ENCODE measurements around the gene BRCC3.
A peak's percentile ranks its signal among the peaks of the same experiment; 100 is the strongest.

BRCC3 gene

DNA sequence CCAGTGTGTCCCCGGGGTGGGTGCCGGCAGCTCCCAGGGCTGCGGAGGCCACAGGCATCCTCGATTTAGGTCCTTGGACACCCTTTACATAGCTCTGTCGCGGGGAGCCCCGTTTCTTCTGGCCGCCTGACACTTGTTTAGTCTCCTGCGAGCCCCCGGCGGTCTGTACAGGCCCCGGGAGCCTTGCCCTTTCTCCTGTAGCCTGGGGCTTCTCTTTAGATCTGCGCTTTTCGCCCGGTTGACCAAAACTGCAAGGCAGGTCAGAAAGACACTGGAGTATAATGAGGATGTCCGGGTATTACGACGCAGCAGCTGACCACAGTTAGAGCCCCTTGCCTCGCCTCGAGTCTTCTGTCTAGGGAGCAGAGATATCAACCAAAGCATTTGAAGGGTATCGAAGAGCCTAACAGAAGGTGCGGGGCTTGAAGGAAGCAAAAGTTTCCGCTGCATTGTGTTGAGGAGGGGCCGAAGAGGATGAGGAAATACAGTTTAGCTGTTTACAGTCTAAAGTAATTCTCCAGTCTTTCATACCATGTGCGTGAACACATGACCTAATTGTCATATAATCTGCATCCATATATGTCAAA lies 479 bp downstream of the BRCC3 start:
- Mint-ChIP-seq H3K4me1 (peaks cover 29% of the 10 kb centered on the region), H3K36me3 (peaks cover 17% of the 10 kb centered on the region)
- no peak for DNase-seq (ENCODE audit: low spot score in 2 of 2)

DNA sequence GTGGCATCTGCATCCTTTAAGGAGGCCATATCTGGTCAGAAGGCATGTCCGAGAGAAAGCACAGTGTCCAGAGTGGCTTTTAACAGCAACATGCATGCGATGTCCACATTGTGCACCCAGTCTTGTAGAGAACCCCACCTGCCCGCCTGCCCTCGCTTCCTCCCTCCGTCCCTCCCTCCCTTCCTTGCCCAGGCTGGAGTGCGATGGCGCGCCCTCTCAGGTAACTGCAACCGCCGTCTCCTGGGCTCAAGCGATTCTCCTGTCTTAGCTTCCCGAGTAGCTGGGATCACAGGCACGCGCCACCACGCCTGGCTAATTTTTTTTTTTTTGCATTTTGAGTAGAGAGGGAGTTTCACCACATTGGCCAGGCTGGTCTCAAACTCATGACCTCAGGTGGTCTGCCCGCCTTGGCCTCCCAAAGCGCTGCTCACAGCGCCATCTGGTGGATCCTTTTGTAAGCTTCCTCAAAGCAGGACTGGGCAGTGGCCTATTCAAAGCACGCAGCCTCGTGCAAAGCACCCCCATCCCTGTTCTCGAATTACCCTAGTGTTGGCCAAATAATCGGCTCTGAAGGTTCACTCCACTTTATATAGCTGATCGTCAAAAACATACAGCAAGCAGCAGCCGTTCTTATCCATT lies 15.0 kb downstream of the BRCC3 start:
- Mint-ChIP-seq H3K27ac (no peak overlapping the region), H3K4me1 (peaks cover 2% of the 10 kb centered on the region), H3K27me3 (no peaks in the 10 kb centered on the region), H3K36me3 (peaks cover 9% of the 10 kb centered on the region), H3K4me3 (no peak overlapping the region), H3K9me3 (no peaks in the 10 kb centered on the region)
- ATAC-seq (ENCODE audit: low read depth): peak; percentile 52
- peak; percentile 20 to 34 for DNase-seq (ENCODE audit: low spot score in 2 of 2)

More for the DNA sequence above, 479 bp downstream of the BRCC3 start:
- H3K4me3 Mint-ChIP-seq: peak overlapping the region; percentile 90
- no peaks in the 10 kb centered on the region for H3K27me3 Mint-ChIP-seq
- no peak for ATAC-seq (ENCODE audit: low read depth)
- H3K9me3 Mint-ChIP-seq: no peaks in the 10 kb centered on the region
- H3K27ac Mint-ChIP-seq: peak overlapping the region; percentile 93

DNA sequence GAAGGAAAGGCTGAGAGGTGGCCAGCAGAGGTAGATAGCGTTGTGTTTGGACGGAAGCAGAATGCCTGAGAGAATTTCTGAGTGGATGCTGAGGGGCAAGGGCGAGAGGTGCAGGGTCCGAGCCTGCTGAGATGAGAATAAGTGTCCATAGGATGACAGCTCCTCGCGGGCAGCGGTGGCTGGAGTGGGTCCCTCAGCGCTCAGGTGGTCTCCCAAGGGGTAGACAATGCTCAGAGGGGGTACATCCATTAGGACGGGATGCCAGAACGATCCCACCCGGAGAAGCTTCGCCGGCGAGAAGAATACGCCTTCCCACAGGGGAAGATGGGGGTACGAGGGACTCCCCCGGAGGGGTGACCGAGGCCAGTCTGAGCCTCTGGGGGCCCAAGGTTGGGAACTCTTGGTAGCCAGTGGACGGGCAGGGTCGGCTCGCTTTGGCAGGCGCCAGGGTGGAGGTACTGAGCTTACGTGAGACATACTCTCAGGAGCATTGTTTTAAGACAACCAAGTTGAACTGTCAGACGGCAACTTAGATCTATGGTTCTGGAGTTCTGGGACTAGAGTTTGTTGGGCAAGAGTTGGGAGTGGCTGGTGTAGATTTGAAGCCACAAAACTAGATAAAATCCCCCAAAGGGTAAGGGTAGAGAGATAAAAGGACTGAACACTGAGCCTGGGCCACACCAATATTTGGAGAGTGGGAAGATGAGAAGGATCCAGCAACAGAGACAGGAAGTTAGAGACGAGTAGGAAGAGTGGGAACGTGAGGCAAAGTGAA lies 15.8 kb downstream of the BRCC3 start:
- no peak overlapping the region for H3K27ac Mint-ChIP-seq
- DNase-seq (ENCODE audit: low spot score in 2 of 2) (no peak), ATAC-seq (ENCODE audit: low read depth) (no peak)
- no peak overlapping the region for H3K4me3 Mint-ChIP-seq
- H3K9me3 Mint-ChIP-seq: no peaks in the 10 kb centered on the region
- H3K27me3 Mint-ChIP-seq: no peaks in the 10 kb centered on the region
- H3K4me1 Mint-ChIP-seq: peaks cover 2% of the 10 kb centered on the region
- H3K36me3 Mint-ChIP-seq: peaks cover 9% of the 10 kb centered on the region

DNA sequence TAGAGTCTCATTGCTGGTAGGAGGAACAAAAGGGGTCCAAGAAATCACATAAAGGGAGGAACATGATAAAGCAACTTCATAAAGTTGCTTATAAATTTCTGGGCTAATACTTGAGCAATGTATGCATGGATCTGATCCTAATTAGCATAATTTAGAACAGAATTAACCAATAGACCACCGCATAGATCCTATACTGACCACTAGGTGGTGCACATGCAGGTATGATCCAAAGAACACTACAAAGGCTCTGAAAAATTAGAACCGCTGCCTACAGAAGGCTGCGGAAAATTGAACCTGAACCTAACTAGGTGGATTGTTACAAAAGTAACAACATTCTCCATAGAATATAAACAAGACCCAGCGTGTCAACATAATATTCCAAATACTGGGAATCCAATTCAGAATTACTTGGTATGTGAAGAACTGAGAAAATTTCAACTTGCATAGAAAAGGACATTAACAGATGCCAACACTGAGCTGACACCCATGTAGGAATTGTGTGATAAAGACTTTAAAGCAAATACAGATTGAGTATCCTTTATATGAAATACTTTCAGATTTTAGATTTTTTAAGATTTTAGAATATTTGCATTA lies 23.3 kb downstream of the BRCC3 start:
- Mint-ChIP-seq H3K9me3 (no peaks in the 10 kb centered on the region), H3K27ac (no peak overlapping the region), H3K27me3 (no peaks in the 10 kb centered on the region), H3K4me3 (no peak overlapping the region), H3K4me1 (no peaks in the 10 kb centered on the region), H3K36me3 (peaks cover 10% of the 10 kb centered on the region)
- peak in 1 of 2 donors; percentile 4 for DNase-seq (ENCODE audit: low spot score in 2 of 2)
- peak; percentile 63 for ATAC-seq (ENCODE audit: low read depth)

DNA sequence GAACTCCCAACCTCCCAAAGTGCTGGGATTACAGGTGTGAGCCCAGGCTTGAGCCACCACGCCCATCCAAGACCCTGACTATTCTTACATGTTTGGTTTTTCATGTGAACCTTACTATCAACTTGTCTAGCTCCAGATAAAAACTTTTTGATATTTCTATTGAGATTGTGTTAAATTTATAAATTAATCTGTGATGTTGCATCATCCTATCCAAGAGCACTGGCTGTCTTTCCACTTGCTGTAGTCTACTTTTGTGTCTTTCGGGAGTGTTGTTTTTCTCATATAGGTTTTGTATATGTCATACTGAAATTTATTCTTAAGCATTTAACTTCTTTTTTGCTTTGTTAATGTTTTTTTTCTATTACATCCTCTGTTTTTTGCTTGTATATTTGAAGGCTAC lies 34.6 kb downstream of the BRCC3 start:
- DNase-seq (ENCODE audit: low spot score in 2 of 2) (no peak), ATAC-seq (ENCODE audit: low read depth) (no peak)
- no peak overlapping the region for H3K4me3 Mint-ChIP-seq
- H3K4me1 Mint-ChIP-seq: no peaks in the 10 kb centered on the region
- H3K27ac Mint-ChIP-seq: no peak overlapping the region
- H3K9me3 Mint-ChIP-seq: no peaks in the 10 kb centered on the region
- H3K27me3 Mint-ChIP-seq: no peaks in the 10 kb centered on the region
- peaks cover 8% of the 10 kb centered on the region for H3K36me3 Mint-ChIP-seq

DNA sequence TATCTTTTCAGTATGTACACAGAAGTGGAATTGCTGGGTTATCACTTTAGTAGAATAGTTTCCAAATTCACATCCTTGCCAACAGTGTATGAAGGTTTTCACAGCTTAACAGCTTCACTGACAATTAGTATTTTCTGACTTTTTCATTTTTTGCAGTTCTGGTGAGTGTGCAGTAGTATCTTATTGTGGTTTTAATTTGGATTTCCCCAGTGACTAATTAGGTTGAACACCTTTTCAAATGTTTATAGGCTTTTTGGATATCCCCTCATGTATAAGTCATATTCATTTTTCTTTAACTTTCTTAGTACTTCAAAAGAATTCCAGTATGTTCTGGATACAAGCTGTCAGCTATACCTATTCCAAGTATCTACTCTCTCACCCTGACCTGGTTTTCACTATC lies 37.1 kb downstream of the BRCC3 start:
- ATAC-seq (ENCODE audit: low read depth) (no peak), DNase-seq (ENCODE audit: low spot score in 2 of 2) (no peak)
- Mint-ChIP-seq H3K4me3 (no peak overlapping the region), H3K27me3 (no peaks in the 10 kb centered on the region), H3K4me1 (no peaks in the 10 kb centered on the region), H3K9me3 (no peaks in the 10 kb centered on the region), H3K36me3 (peaks cover 9% of the 10 kb centered on the region), H3K27ac (no peak overlapping the region)

DNA sequence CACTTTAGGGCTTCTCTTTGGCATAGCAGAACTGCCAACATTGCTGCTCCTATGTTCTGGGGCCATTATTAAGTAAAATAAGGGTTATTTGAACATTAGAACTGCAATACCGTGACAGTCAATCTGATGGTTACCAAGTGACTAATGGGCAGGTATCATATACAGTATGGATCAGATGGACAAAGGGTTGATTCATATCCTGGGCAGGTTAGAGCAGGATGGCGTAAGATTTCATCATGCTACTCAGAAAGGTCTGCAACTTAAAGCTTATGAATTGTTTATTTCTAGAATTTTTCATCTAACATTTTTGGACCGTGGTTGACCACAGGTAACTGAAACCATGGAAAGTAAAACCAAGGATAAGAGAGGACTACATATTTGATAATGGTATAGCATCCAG lies 40.9 kb downstream of the BRCC3 start:
- H3K27me3 Mint-ChIP-seq: no peaks in the 10 kb centered on the region
- H3K27ac Mint-ChIP-seq: no peak overlapping the region
- H3K36me3 Mint-ChIP-seq: peaks cover 13% of the 10 kb centered on the region
- no peaks in the 10 kb centered on the region for H3K9me3 Mint-ChIP-seq
- ATAC-seq (ENCODE audit: low read depth) (no peak), DNase-seq (ENCODE audit: low spot score in 2 of 2) (no peak)
- H3K4me1 Mint-ChIP-seq: no peaks in the 10 kb centered on the region
- no peak overlapping the region for H3K4me3 Mint-ChIP-seq

DNA sequence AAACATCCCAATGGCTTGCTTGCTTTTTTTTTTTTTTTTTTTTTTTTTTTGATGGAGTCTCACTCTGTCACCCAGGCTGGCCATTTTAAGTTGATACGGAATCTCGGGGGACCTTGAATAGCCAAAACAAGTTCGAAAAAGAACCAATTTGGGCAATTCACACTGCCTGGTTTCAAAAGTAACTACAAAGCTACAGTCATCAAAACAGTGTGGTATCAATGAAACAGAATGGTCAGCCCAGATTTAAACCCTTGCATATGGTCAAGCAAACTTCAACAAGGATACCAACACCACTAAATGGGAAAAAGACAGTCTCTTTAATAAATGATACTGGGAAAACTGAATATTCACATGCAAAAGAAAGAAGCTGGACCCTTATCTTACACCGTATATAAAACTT lies 41.8 kb downstream of the BRCC3 start:
- Mint-ChIP-seq H3K27me3 (no peaks in the 10 kb centered on the region), H3K9me3 (no peaks in the 10 kb centered on the region), H3K4me3 (no peak overlapping the region), H3K27ac (no peak overlapping the region), H3K4me1 (no peaks in the 10 kb centered on the region), H3K36me3 (peaks cover 12% of the 10 kb centered on the region)
- ATAC-seq (ENCODE audit: low read depth) (no peak), DNase-seq (ENCODE audit: low spot score in 2 of 2) (no peak)

DNA sequence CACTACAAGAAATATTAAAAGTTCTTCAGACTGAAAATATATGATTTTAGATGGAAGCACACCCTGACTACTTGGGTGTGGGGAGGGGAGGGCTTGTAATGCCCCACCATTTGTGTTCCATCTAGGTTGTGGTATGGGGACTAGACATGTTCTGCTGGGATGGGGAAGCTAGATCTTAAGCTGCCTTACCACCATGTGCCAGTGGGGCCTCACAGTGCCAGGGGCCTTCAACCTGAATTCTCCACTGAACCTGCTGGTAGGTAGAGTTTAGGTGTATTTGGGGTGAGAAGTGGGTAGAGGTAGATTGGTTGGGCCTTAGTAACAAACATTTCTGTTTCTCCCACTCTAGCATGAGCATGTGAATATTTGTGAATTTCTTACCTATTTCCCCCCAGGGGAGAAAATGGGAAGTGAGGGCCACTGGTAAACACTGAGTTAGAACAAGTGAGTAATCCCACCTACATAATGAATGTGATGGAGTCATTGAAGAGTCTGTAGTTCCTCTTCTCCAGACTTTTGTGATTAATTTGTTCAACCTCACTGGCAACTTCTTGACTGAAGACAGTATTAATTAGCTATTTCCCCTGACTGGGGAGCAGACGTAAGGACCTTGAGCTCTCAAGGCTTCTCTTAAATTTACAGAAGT lies 44.0 kb downstream of the BRCC3 start:
- Mint-ChIP-seq H3K27ac (no peak overlapping the region), H3K36me3 (peaks cover 19% of the 10 kb centered on the region), H3K4me1 (no peaks in the 10 kb centered on the region), H3K9me3 (no peaks in the 10 kb centered on the region), H3K4me3 (no peak overlapping the region), H3K27me3 (no peaks in the 10 kb centered on the region)
- ATAC-seq (ENCODE audit: low read depth) (no peak), DNase-seq (ENCODE audit: low spot score in 2 of 2) (no peak)

DNA sequence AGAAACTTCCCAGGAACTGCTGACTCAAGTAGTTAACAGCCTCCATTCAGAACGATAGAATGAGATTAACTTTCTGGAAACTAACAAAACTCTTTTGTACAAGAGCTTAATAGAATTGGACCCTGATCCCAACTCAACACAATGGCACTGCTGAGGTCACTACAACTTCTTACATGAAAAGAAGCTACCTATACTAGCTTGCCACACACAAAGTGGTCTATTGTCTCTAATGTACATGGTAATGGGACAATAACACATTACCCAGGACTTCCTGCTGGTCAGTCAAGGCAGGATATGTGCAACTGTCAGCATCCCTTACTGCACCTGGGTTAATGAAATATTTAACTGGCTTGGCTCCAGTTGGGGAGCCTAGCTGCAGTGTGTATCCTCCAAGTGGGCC lies 56.2 kb downstream of the BRCC3 start:
- peaks cover 22% of the 10 kb centered on the region for H3K36me3 Mint-ChIP-seq
- no peak overlapping the region for H3K4me3 Mint-ChIP-seq
- H3K4me1 Mint-ChIP-seq: no peaks in the 10 kb centered on the region
- H3K27me3 Mint-ChIP-seq: no peaks in the 10 kb centered on the region
- H3K9me3 Mint-ChIP-seq: peaks cover 9% of the 10 kb centered on the region
- H3K27ac Mint-ChIP-seq: no peak overlapping the region
- ATAC-seq (ENCODE audit: low read depth): no peak
- no peak for DNase-seq (ENCODE audit: low spot score in 2 of 2)

DNA sequence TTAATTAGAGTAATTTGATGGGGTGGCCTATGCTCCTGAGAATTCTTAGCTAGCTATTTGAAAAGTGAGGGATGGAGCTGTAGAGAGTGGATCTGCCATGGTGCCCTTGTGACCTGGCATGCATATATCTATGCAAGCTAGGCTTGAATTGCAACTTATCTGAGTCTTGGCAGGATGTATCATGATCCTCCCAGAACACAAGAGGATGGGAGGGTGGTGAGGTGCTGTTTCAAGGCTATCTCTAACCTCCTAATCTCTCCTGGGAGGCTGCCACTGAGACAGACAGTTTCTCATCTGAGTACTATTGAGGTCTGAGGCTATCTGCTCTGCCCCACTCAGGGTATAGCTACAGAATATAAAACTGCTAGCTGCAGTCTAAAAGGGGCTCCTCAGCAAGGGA lies 56.6 kb downstream of the BRCC3 start:
- peaks cover 9% of the 10 kb centered on the region for H3K9me3 Mint-ChIP-seq
- no peaks in the 10 kb centered on the region for H3K27me3 Mint-ChIP-seq
- H3K4me3 Mint-ChIP-seq: no peak overlapping the region
- no peaks in the 10 kb centered on the region for H3K4me1 Mint-ChIP-seq
- DNase-seq (ENCODE audit: low spot score in 2 of 2): no peak
- H3K27ac Mint-ChIP-seq: no peak overlapping the region
- no peak for ATAC-seq (ENCODE audit: low read depth)
- peaks cover 17% of the 10 kb centered on the region for H3K36me3 Mint-ChIP-seq

DNA sequence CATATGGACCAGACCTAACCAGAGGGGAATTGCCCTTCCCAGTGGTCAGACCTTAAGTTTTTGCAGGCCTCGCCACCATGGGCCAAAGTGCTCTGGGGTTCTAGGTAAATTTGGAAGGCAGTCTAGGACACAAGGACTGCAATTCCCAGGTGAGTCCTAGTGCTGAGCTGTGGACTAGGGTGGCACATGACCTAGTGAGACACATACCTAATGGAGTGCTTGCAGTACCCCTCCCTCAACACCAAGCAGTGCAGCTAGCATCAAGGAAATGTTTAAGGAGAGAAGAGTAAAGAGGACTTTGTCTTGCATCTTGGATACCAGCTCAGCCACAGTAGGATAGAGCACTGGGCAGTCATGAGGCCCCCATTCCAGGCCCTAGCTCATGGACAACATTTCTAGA lies 60.8 kb downstream of the BRCC3 start:
- ATAC-seq (ENCODE audit: low read depth) (no peak), DNase-seq (ENCODE audit: low spot score in 2 of 2) (no peak)
- Mint-ChIP-seq H3K9me3 (peaks cover 4% of the 10 kb centered on the region), H3K4me1 (no peaks in the 10 kb centered on the region), H3K27ac (no peak overlapping the region), H3K27me3 (no peaks in the 10 kb centered on the region), H3K36me3 (no peaks in the 10 kb centered on the region), H3K4me3 (no peak overlapping the region)

DNA sequence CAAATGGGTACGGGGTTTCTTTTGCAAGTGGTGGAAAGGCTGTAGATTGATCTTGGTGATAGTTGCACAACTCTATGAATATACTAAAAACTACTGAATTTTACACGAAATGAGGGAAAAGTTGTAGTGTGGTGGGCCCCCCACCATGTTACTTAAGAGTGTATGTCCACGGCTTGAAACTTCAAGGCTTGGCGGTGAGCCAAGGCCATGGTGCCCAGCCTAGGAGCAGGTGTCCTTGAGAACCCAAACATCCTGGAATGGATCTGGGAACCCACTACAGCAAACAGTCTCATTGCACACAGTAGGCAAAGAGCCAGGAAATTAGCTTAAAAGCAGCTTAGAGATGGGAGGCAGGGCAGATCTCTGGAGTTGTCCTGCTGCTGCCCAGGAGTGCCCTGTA lies 62.9 kb downstream of the BRCC3 start:
- DNase-seq (ENCODE audit: low spot score in 2 of 2): no peak
- H3K4me3 Mint-ChIP-seq: no peak overlapping the region

DNA sequence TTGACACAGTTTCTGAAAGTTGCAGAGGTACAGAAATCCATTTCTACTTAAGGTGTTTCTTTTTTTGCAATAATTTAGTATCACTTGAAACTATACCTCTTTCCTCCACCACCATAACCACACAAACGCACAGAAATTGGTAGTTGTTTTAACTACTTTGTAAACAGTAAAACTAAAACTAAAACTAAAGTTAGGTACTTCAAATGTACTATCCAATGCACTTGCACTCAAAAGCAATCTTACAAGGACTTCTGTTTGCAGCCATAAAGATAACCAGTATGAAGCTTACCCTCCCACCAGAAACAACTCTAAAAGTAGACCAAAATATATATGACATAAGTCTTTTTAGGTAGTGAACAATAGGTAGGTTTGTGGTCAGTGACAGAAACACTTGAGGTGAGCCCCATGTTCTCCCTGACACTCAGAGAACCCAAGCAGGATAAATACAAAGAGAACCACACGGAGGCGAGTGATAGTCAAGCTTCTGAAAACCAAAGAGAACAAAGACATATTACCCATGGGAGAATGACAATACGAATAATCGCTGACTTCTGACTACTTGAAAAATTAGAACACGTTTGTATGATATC lies 72.7 kb downstream of the BRCC3 start:
- Mint-ChIP-seq H3K27me3 (no peaks in the 10 kb centered on the region), H3K27ac (no peak overlapping the region), H3K4me3 (no peak overlapping the region), H3K36me3 (no peaks in the 10 kb centered on the region), H3K4me1 (no peaks in the 10 kb centered on the region), H3K9me3 (no peaks in the 10 kb centered on the region)
- DNase-seq (ENCODE audit: low spot score in 2 of 2): no peak
- ATAC-seq (ENCODE audit: low read depth): no peak

More for the DNA sequence above, 62.9 kb downstream of the BRCC3 start:
- Mint-ChIP-seq H3K27me3 (no peaks in the 10 kb centered on the region), H3K4me1 (no peaks in the 10 kb centered on the region), H3K9me3 (peaks cover 4% of the 10 kb centered on the region), H3K36me3 (no peaks in the 10 kb centered on the region), H3K27ac (no peak overlapping the region)
- no peak for ATAC-seq (ENCODE audit: low read depth)
